HG03095 (cell line): ENCODE measurements around the gene TOX2.

Source experiments
- ATAC-seq: cut with Tn5 transposase; IDR thresholded peaks from one replicate; pipeline ENCODE4 v1.9.1; 2021; ENCODE audit warnings: moderate library complexity; ENCODE audit not compliant: unreplicated experiment

Gene TOX2, protein sequence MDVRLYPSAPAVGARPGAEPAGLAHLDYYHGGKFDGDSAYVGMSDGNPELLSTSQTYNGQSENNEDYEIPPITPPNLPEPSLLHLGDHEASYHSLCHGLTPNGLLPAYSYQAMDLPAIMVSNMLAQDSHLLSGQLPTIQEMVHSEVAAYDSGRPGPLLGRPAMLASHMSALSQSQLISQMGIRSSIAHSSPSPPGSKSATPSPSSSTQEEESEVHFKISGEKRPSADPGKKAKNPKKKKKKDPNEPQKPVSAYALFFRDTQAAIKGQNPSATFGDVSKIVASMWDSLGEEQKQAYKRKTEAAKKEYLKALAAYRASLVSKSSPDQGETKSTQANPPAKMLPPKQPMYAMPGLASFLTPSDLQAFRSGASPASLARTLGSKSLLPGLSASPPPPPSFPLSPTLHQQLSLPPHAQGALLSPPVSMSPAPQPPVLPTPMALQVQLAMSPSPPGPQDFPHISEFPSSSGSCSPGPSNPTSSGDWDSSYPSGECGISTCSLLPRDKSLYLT

DNA sequence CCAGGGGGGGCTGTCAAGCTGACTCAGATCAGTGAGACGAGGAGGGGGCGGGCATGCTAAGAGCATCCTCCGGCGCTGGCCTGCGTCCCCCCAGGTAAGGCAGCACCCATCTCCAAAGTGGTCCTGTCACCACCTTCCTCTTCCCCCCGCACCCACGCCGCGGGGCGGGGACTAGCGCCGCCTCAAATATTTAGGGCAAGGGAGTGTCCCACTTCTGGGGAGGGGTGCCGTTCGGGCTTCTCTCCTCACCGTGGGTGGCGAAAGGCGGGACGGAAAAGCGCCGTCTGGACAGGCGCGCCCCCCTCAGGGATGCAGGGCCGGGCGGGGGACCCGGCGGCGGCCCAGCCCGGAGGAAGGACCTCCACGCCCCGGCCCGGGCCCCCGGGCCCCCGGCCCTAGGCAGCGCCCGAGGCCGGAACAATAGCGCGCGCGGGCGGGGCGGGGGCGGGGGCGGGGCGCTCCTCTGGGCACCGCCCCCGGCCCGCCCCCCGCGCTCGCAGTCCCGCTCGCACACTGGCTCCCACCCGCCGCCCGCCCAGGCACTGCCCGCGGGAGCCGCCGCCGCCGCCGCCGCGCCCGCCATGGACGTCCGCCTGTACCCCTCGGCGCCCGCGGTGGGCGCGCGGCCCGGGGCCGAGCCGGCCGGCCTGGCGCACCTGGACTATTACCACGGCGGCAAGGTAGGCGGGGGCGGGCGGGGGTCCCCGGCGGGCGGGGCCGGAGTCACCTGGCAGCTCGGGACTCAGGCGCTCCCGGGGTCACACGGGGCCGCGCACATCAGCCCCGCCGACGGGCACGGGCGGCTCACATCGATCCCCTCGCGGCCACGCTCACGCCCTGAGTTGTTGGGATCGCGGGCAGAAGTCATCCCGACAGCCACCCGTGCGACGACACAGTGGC is at the start of gene TOX2:
TOX2 (plus strand) TSS at position 542 of the 900 bp plus-strand sequence; CDS start at position 582, 40 bp downstream.
- ATAC-seq, result peak; percentile 38

GRCh38 chr20:43868091-43868490 is 46.6 kb upstream of the TOX2 start:
- ATAC-seq, result no peak

- no peak for ATAC-seq
Observed at GRCh38 chr20:43870484-43870883, 44.2 kb upstream of the TOX2 start.

DNA sequence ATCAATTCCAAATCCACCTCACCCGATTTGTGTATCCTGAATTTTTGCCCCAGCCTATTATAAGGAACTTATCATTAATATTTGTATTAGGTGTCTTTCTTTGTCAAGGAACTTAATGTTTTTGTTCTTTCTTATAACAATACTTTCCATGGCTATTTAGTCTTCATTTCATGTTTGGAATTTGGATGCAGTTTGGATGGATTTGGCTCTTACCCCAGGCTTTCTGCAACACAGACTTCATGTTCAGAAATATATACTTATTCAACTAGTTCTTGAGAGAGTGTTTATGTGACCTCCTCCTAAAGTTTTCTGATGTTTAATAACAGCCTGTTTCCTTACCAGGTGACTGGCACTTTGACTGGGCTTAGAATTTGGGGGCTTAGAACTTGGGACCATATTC is 35.9 kb upstream of the TOX2 start:
- ATAC-seq, result no peak

GRCh38 chr20:43893930-43894329 is 20.7 kb upstream of the TOX2 start:
- no peak for ATAC-seq

DNA sequence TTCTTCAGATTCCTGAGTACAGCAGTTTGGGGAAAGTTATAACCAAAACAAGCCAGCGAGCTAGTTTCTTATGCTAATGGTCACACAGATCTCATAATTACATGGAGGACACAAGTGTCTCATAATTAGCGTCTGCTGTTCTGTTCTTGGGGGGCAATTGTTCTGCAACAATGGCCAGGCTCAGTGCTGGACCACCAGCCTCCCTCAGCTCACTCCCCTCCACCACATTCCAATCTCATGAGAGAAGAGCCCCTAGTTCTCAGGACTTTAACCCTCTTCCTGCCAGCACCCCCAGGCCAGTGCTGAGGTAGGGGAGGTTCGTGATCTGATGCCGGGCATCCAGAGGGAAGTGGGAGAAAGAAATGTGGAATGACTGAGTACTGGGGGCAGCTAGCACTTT is 20.2 kb upstream of the TOX2 start:
- no peak for ATAC-seq

- no peak for ATAC-seq
Observed at GRCh38 chr20:43895235-43895634, 19.4 kb upstream of the TOX2 start.

GRCh38 chr20:43899274-43900120 is 15.2 kb upstream of the TOX2 start:
- no peak for ATAC-seq

DNA sequence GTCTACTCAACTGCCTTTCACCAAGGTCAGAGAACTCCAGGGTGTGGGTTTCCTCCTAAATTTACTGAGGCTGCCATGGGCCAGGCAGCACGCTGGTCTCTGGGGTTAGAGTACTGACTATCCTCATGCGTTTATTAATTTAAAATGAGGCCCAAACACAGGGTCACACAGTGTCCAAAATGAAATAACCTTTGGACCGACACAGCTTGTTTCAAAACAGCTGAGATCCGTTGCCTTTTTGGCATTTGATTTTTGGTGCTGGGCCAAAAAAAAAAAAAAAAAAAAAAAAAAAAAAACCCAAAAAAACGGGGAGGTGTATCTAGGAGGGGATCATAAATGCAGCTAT is 14.6 kb upstream of the TOX2 start:
- ATAC-seq, result no peak

GRCh38 chr20:43900496-43900895 is 14.2 kb upstream of the TOX2 start:
- no peak for ATAC-seq

DNA sequence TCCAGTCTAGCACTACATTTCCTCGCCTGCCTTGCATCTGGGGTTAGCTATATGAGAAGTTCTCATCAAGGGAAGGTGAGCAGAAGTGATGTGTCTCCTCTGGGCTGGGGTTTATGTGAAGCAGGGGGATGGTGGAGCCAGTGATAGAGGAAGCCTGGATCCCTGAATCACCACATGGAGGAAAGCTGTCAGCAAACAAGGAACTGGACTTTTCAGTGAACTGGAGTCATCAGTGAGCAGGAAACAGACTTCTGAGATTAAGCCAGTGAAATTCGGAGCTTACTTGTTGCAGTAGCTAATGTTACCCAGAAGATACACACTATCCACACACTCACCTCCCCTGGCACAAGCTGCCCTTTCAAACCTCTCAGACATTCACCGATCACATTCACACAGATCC is 13.4 kb upstream of the TOX2 start:
- ATAC-seq, result no peak

DNA sequence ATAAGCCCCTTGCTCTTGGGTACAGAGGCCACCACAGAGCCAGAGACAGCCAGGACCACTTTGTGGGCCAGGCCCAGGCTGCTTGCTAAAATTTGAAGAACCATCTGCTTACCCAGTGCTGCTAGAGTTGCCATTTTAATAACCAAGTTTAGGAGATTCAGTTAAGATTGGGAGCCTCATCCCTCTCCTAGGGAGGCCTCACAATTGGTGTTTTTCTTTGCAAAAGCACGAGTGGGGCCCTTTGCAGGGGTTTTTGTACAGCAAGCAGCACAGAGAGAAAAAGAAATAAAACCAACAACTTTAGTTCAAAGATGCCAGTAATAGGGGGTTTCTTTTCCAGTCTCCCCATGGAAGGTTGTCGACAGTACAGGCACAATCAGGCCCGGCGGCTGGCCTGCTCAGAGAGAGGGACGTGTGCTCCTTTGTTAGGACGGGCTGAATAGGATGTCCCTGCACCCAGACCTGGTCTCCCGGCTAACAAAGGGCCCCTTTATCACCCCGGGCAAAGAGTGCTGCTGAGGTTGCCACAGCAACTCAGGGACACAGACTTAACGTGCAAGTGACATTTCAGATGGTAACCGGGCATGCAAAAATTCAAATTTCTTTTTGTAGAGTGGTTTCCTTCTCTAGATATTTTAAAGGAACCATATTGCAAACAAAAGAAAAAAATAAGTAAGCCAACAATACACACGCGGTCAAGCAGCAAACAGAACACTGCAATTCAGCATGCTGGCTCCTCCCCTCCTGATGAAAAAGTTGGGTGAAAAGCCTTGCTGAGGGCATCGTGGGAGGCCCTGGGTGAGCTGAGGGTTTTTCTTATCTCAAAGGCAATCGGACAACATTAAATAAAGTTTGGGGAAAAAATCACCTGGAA is 10.5 kb upstream of the TOX2 start:
- ATAC-seq, result no peak

DNA sequence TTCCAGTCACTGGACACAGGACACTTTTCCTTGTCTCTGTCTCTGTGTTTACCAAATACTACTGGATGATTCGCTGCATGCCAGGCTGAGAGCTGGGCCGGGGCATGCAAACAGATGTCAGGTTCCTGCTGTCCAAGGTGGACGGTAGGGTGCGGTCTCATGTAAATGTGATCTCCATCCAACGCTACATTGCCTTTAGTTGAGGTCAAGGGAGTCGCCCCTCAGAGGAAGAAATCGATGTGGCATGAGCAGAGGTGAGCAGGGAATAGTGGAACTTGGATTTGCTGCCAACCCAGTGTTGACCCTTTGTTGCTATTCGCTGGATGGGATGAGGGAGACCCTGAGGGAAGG is 9.8 kb upstream of the TOX2 start:
- no peak for ATAC-seq

DNA sequence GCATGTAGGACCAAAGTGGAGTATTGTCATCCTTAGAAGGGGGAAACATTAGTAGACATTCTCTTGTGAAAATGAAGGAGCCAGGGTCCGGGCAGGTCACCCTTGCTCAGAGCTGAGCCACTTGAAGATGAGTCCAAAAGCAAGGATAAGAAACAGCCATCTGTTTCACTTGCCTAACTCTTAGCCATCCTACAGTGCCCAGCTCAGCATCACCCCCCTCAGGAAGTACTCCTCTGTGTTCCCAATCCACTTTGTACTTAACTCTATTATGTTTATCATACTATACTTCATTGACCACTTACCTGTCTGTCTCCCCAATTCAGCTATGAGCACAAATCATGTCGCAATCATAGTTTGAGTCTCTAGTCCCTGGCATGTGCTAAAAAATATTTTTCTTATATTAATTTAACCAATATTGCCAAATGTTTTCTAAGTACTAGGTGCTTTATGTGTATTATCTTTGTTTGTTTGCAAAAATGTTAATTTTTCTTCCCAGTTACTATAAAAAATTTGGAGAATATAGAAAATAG is 8.1 kb upstream of the TOX2 start:
- ATAC-seq, result no peak

DNA sequence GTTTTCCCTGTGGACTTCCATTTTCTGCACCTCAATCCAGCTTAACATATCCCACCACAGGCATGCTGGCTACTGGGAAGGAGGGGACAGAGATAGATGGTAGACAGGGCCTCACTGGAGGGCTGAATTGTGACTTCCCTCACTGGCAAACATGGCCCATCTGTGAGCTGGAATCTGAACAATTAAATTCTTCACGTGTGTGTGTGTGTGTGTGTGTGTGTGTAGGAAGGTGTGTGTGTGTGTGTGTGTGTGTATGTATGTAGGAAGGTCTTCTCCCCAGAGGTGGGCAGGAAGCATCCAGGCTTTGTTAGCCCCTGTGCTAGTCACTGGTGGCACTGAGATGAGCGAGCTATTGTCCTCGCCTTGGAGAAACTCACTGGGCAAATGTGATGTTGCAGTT is 5.4 kb upstream of the TOX2 start:
- ATAC-seq, result no peak

GRCh38 chr20:43909720-43910119 is 4.9 kb upstream of the TOX2 start:
- no peak for ATAC-seq

DNA sequence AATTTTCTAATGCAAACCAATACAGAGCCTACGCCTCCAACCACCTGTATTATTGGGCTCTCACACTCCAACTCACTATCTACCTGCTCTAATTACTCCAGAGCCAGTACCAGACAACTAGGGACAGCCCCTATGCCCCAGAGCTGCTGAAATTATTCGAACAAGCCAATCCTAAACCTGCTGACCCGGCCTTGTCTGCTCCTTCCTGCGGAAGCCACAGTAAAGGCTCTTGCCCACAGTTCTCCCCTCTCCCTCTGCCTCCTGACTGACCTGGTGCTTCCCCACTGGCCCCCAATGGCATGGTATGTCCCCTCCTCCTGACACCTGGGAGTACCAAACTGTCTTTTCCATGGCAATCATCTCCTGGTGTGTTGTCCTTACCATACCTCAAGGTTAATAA is 4.1 kb upstream of the TOX2 start:
- no peak for ATAC-seq

- no peak for ATAC-seq
Observed at GRCh38 chr20:43911066-43911465, 3.6 kb upstream of the TOX2 start.

- ATAC-seq, result no peak
Observed at GRCh38 chr20:43913291-43914025, 1.2 kb upstream of the TOX2 start.
